PC-9 (cell line): ENCODE results near the gene ARMH1.
"Not testable (repeated sequence)": the region's sequence is repeated elsewhere in the genome, so short reads cannot be mapped to it uniquely, and the experiment has no call there.

Experiments
- EZH2 ChIP-seq: fragments of 200-600 bp; sonication (generic); IDR thresholded peaks from 2 replicates; pipeline ENCODE4 v1.8.0; 2017; ENCODE audit warnings: antibody characterized with exemption, low read depth
- TF ChIP-seq, protein P1 (sequence below): fragments of 200-600 bp; sonication (generic); conservative IDR thresholded peaks from 2 replicates; pipeline ENCODE4 v1.6.1; 2017; ENCODE audit warnings: mixed run types, antibody characterized with exemption, mild to moderate bottlenecking, moderate library complexity

DNA sequence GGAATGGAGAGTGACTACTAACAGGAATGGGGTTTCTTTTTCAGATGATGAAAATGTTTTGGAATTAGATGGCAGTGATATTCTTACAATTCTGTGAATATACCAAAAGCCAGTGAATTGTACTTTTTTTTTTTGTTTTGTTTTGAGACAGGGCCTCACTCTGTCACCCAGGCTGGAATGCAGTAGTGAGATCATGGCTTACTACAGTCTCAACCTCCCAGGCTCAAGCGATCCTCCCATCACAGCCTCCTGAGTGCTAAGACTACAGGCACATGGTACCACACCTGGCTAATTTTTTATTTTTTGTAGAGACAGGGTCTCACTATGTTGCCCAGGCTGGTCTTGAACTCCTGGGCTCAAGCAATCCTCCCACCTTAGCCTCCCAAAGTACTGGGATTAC lies 7.8 kb upstream of the ARMH1 start:
- TF ChIP-seq, protein P1, sequence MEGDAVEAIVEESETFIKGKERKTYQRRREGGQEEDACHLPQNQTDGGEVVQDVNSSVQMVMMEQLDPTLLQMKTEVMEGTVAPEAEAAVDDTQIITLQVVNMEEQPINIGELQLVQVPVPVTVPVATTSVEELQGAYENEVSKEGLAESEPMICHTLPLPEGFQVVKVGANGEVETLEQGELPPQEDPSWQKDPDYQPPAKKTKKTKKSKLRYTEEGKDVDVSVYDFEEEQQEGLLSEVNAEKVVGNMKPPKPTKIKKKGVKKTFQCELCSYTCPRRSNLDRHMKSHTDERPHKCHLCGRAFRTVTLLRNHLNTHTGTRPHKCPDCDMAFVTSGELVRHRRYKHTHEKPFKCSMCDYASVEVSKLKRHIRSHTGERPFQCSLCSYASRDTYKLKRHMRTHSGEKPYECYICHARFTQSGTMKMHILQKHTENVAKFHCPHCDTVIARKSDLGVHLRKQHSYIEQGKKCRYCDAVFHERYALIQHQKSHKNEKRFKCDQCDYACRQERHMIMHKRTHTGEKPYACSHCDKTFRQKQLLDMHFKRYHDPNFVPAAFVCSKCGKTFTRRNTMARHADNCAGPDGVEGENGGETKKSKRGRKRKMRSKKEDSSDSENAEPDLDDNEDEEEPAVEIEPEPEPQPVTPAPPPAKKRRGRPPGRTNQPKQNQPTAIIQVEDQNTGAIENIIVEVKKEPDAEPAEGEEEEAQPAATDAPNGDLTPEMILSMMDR: not testable (repeated sequence)
- TF ChIP-seq EZH2: not testable (repeated sequence)
